Astrocyte (in vitro differentiated cells and primary cell): ENCODE data around the gene C1S. TPM values are rescaled to one million over a fixed set of nuclear protein-coding genes. Genes with fewer than 3 reads are reported as not detected.
A peak's percentile ranks its signal among the peaks of the same experiment; 100 is the strongest.

Experiments used
- DNase-seq: peaks from one replicate; pipeline ENCODE4 v3.0.0-alpha.2; 2010; ENCODE audit warnings: low read depth
- FAIRE-seq: peaks from 2 replicates; lab custom pipeline; 2011; peaks lifted over from hg19 to GRCh38; lab: Jason Lieb, UNC
- H2AFZ ChIP-seq: 2 replicates; pipeline ENCODE4 v1.6.0; 2012; ENCODE audit warnings: low read depth, low read length, inconsistent platforms
- H3K27ac ChIP-seq: 2 replicates; pipeline ENCODE4 v1.5.1; 2011; ENCODE audit warnings: low read depth, low read length, inconsistent platforms
- H3K27me3 ChIP-seq: 2 replicates; pipeline ENCODE4 v1.6.0; 2011; ENCODE audit warnings: low read length, inconsistent platforms; ENCODE audit not compliant: insufficient read depth
- H3K36me3 ChIP-seq: 2 replicates; pipeline ENCODE4 v1.5.1; 2011; ENCODE audit warnings: low read length, inconsistent platforms; ENCODE audit not compliant: insufficient read depth
- H3K4me1 ChIP-seq: 2 replicates; pipeline ENCODE4 v1.5.1; 2011; ENCODE audit warnings: low read length, inconsistent platforms; ENCODE audit not compliant: insufficient read depth
- H3K4me2 ChIP-seq: 2 replicates; pipeline ENCODE4 v1.6.0; 2012; ENCODE audit warnings: low read length, inconsistent platforms
- H3K4me3 ChIP-seq: 2 replicates; pipeline ENCODE4 v1.5.1; 2011; ENCODE audit warnings: low read depth, mild to moderate bottlenecking, low read length, inconsistent platforms; ENCODE audit not compliant: insufficient read depth
- H3K79me2 ChIP-seq: 2 replicates; pipeline ENCODE4 v1.6.0; 2012; ENCODE audit warnings: mild to moderate bottlenecking, low read length, inconsistent platforms; ENCODE audit not compliant: insufficient read depth
- H3K9ac ChIP-seq: 2 replicates; pipeline ENCODE4 v1.6.0; 2012; ENCODE audit warnings: mild to moderate bottlenecking, low read length, inconsistent platforms
- H3K9me3 ChIP-seq: 2 replicates; pipeline ENCODE4 v1.5.1; 2012; ENCODE audit warnings: low read depth, mild to moderate bottlenecking, low read length, inconsistent platforms; ENCODE audit not compliant: insufficient read depth
- H4K20me1 ChIP-seq: 2 replicates; pipeline ENCODE4 v1.6.0; 2012; ENCODE audit warnings: low read length, inconsistent platforms; ENCODE audit not compliant: insufficient read depth
- H3K27ac Mint-ChIP-seq: one replicate; pipeline ENCODE4 v1.8.0; 2021; ENCODE audit warnings: mild to moderate bottlenecking, mixed read lengths; ENCODE audit not compliant: unreplicated experiment
- H3K27me3 Mint-ChIP-seq: one replicate; pipeline ENCODE4 v1.8.0; 2021; ENCODE audit warnings: low read depth, mixed read lengths; ENCODE audit not compliant: unreplicated experiment
- H3K36me3 Mint-ChIP-seq: one replicate; pipeline ENCODE4 v1.8.0; 2021; ENCODE audit warnings: low read depth, mixed read lengths; ENCODE audit not compliant: unreplicated experiment
- H3K4me1 Mint-ChIP-seq: one replicate; pipeline ENCODE4 v1.8.0; 2021; ENCODE audit warnings: low read depth, mixed read lengths; ENCODE audit not compliant: unreplicated experiment
- H3K4me3 Mint-ChIP-seq: one replicate; pipeline ENCODE4 v1.8.0; 2021; ENCODE audit warnings: mild to moderate bottlenecking, moderate library complexity, mixed read lengths; ENCODE audit not compliant: unreplicated experiment
- H3K9me3 Mint-ChIP-seq: one replicate; pipeline ENCODE4 v1.8.0; 2021; ENCODE audit warnings: mild to moderate bottlenecking, mixed read lengths; ENCODE audit not compliant: unreplicated experiment
- CTCF ChIP-seq: IDR thresholded peaks from 2 replicates; pipeline ENCODE4 v1.5.1; 2011; ENCODE audit warnings: low read depth, mild to moderate bottlenecking, inconsistent platforms, low read length, moderate library complexity; ENCODE audit not compliant: insufficient read depth
- EZH2 ChIP-seq: IDR thresholded peaks from 2 replicates; pipeline ENCODE4 v1.6.1; 2012; ENCODE audit warnings: mild to moderate bottlenecking, low read length, inconsistent platforms; ENCODE audit not compliant: insufficient read depth
- total RNA-seq: library from RNA; stranded (reverse); gene quantifications from 2 replicates; pipeline ENCODE4 v1.2.1, GENCODE V29; 2021

C1S gene
- total RNA-seq, 1 donor from 2014 or later: 5.2 TPM

DNA sequence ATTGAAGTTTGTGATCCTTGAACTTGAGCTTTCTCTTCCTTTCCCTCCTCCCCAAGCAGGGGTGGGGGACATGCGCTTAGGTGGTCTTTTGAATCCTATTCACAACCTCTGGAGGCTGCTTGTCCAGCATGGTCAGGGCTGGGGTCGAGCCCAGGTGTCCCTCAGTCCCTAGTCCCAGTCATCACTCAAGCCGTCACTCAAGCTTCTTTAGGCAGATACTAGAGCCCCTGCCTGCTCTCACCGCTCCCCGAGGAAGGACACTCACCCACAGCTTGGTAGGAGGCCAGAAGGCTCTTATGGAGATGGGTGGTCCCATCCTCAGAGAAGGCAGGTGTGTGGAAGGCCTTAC lies 49.0 kb downstream of the C1S start:
- Histone ChIP-seq H3K79me2 (peaks cover 7% of the 10 kb centered on the region), H3K9ac (peak overlapping the region; percentile 92), H2AFZ (no peak overlapping the region), H3K9me3 (no peaks in the 10 kb centered on the region), H4K20me1 (peaks cover 7% of the 10 kb centered on the region), H3K4me3 (peak overlapping the region; percentile 69), H3K27me3 (no peaks in the 10 kb centered on the region), H3K4me1 (peaks cover 10% of the 10 kb centered on the region), H3K4me2 (peak overlapping the region; percentile 96), H3K36me3 (no peaks in the 10 kb centered on the region), H3K27ac (no peak overlapping the region)
- FAIRE-seq: no peak
- TF ChIP-seq CTCF: no peak
- TF ChIP-seq EZH2: no peak
- H3K27me3 Mint-ChIP-seq: peaks cover 13% of the 10 kb centered on the region
- H3K9me3 Mint-ChIP-seq: peaks cover 4% of the 10 kb centered on the region
- peaks cover 2% of the 10 kb centered on the region for H3K4me1 Mint-ChIP-seq
- H3K27ac Mint-ChIP-seq: peak overlapping the region; percentile 90
- H3K36me3 Mint-ChIP-seq: peaks cover 7% of the 10 kb centered on the region
- no peak for DNase-seq
- H3K4me3 Mint-ChIP-seq: peak overlapping the region; percentile 82

DNA sequence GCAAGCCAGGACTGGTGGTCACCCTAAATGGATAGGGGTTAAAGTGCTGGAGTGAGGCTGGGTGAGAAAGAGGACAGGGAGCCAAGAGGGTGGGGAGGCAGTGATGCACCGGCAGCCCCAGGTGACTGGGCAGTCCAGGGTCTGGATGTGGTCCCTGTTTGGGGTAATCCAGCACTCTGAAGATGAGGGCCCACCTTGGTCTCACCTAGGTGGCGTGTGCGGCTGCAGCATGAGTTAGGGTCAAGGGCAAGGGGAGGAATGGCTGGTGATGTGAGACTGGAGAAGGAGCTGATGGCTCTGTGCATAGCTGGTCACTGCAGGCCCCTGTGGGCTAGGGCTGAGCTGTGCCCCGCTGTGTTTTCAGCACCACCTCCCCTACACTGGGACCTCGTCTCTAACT lies 50.1 kb downstream of the C1S start:
- Histone ChIP-seq H2AFZ (no peak overlapping the region), H3K27ac (no peak overlapping the region), H3K27me3 (no peaks in the 10 kb centered on the region), H3K9ac (no peak overlapping the region), H3K4me2 (no peak overlapping the region), H3K4me3 (no peak overlapping the region), H3K9me3 (no peaks in the 10 kb centered on the region), H3K4me1 (peaks cover 10% of the 10 kb centered on the region), H4K20me1 (peaks cover 7% of the 10 kb centered on the region), H3K36me3 (no peaks in the 10 kb centered on the region), H3K79me2 (peaks cover 7% of the 10 kb centered on the region)
- no peak overlapping the region for H3K4me3 Mint-ChIP-seq
- no peak for TF ChIP-seq EZH2
- no peak for TF ChIP-seq CTCF
- H3K27me3 Mint-ChIP-seq: peaks cover 20% of the 10 kb centered on the region
- peaks cover 9% of the 10 kb centered on the region for H3K36me3 Mint-ChIP-seq
- DNase-seq (no peak), FAIRE-seq (no peak)
- H3K27ac Mint-ChIP-seq: no peak overlapping the region
- peaks cover 2% of the 10 kb centered on the region for H3K4me1 Mint-ChIP-seq
- H3K9me3 Mint-ChIP-seq: peaks cover 4% of the 10 kb centered on the region

DNA sequence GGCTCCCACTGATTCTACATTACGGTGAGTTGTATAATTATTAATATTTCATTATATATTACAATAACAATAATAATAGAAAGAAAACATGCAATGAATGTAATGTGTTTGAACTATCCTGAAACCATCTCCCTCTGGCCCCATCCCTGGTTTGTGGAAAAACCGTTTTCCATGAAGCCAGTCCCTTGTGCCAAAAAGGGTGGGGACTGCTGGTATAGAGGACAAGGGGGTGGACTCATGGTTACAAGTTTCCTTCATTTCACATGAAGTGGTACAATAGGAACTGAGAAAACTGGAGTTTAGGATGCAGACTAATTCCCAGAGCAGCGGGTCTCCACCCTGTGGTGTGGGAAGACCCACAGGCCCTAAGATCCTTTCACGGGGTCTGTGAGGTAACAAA lies 51.5 kb downstream of the C1S start:
- no peak overlapping the region for H3K27ac ChIP-seq
- H3K4me3 ChIP-seq: no peak overlapping the region
- peaks cover 2% of the 10 kb centered on the region for H3K4me1 Mint-ChIP-seq
- no peak for TF ChIP-seq EZH2
- TF ChIP-seq CTCF: no peak
- no peaks in the 10 kb centered on the region for H3K27me3 ChIP-seq
- H3K27ac Mint-ChIP-seq: no peak overlapping the region
- peaks cover 10% of the 10 kb centered on the region for H3K4me1 ChIP-seq
- peaks cover 7% of the 10 kb centered on the region for H4K20me1 ChIP-seq
- no peak overlapping the region for H2AFZ ChIP-seq
- H3K4me2 ChIP-seq: no peak overlapping the region
- no peak overlapping the region for H3K9ac ChIP-seq
- no peak overlapping the region for H3K4me3 Mint-ChIP-seq
- no peaks in the 10 kb centered on the region for H3K9me3 Mint-ChIP-seq
- H3K9me3 ChIP-seq: no peaks in the 10 kb centered on the region
- no peaks in the 10 kb centered on the region for H3K36me3 ChIP-seq
- DNase-seq (no peak), FAIRE-seq (no peak)
- H3K79me2 ChIP-seq: peaks cover 3% of the 10 kb centered on the region
- peaks cover 8% of the 10 kb centered on the region for H3K36me3 Mint-ChIP-seq
- peaks cover 23% of the 10 kb centered on the region for H3K27me3 Mint-ChIP-seq
